GM12878 (cell line): ENCODE results near the gene ABHD15. TPM values are rescaled to one million over a fixed set of nuclear protein-coding genes. Genes with fewer than 3 reads are reported as not detected.

ENCODE experiments used
- ATAC-seq: fragments of 200-7000 bp; cut with Tn5 transposase; 3 replicates; pipeline ENCODE4 v1.9.1; 2020; ENCODE audit warnings: mild to moderate bottlenecking, moderate library complexity
- BruUV-seq: library from RNA; stranded (reverse); fragments of 400-500 nt; replicated peaks from 2 replicates; lab custom pipeline; 2021; lab: Mats Ljungman, UMichigan
- CTCF ChIA-PET: fragments of 300-600 bp; sonication (Branson Sonifier 250); formaldehyde crosslinking; extraction: SDS; loops from one replicate; lab custom pipeline; 2021; ENCODE audit warnings: inconsistent platforms; lab: Yijun Ruan, JAX
- POLR2A ChIA-PET: fragments of 350-600 bp; formaldehyde crosslinking; extraction: SDS; loops from one replicate; lab custom pipeline; 2021; ENCODE audit warnings: inconsistent platforms; lab: Charles Lee
- RAD21 ChIA-PET: fragments of 300-600 bp; sonication (Branson Sonifier 250); formaldehyde crosslinking; loops from one replicate; lab custom pipeline; 2023; ENCODE audit warnings: antibody characterized with exemption; ENCODE audit not compliant: unreplicated experiment; lab: Charles Lee
- SMC1A ChIA-PET: fragments of 300-600 bp; sonication (Branson Sonifier 250); formaldehyde crosslinking; loops from one replicate; lab custom pipeline; 2023; ENCODE audit not compliant: unreplicated experiment, uncharacterized antibody; lab: Charles Lee
- DNase-seq: peaks from one replicate; pipeline ENCODE4 v3.0.0-alpha.2; 2011; ENCODE audit warnings: low read depth, low spot score
- FAIRE-seq: peaks from 3 replicates; lab custom pipeline; 2011; peaks lifted over from hg19 to GRCh38; lab: Jason Lieb, UNC
- H2AFZ ChIP-seq: 2 replicates; pipeline ENCODE4 v1.6.0; 2011; ENCODE audit warnings: low read depth, low read length, control low read depth; ENCODE audit not compliant: control insufficient read depth
- H3K27ac ChIP-seq: 2 replicates; pipeline ENCODE4 v1.5.1; 2011; ENCODE audit warnings: control low read depth; ENCODE audit not compliant: control insufficient read depth, insufficient read depth
- H3K27me3 ChIP-seq, 2 experiments: replicated peaks in 1 of 2; 2 replicates each; pipeline versions ENCODE4 v1.6.0 to v1.6.1; 2011; ENCODE audit warnings: low read length in 1 of 2; ENCODE audit not compliant: control insufficient read depth in 2 of 2, insufficient read depth in 2 of 2
- H3K36me3 ChIP-seq, 2 experiments: 2 replicates each; pipeline ENCODE4 v1.5.1; 2011; ENCODE audit warnings: low read length in 1 of 2; ENCODE audit not compliant: control insufficient read depth in 2 of 2, insufficient read depth in 2 of 2
- H3K4me1 ChIP-seq: 2 replicates; pipeline ENCODE4 v1.6.1; 2011; ENCODE audit warnings: mild to moderate bottlenecking, low read length, moderate library complexity, mixed read lengths; ENCODE audit not compliant: control insufficient read depth, insufficient read depth
- H3K4me2 ChIP-seq: 2 replicates; pipeline ENCODE4 v1.6.0; 2011; ENCODE audit warnings: control low read depth; ENCODE audit not compliant: control insufficient read depth, insufficient read depth
- H3K4me3 ChIP-seq: fragments of 200-600 bp; sonication (generic); 2 replicates; pipeline ENCODE4 v1.5.1; 2016
- H3K79me2 ChIP-seq: 2 replicates; pipeline ENCODE4 v1.6.0; 2011; ENCODE audit warnings: low read length; ENCODE audit not compliant: control insufficient read depth, insufficient read depth
- H3K9ac ChIP-seq: 2 replicates; pipeline ENCODE4 v1.8.0; 2011; ENCODE audit warnings: low read length, control low read depth, mixed read lengths; ENCODE audit not compliant: control insufficient read depth, insufficient read depth
- H3K9me3 ChIP-seq: replicated peaks from 3 replicates; pipeline ENCODE4 v1.5.1; 2011; ENCODE audit warnings: mild to moderate bottlenecking, low read length; ENCODE audit not compliant: control insufficient read depth, insufficient read depth
- H4K20me1 ChIP-seq: 2 replicates; pipeline ENCODE4 v1.6.0; 2011; ENCODE audit not compliant: control insufficient read depth, insufficient read depth
- CHD1 ChIP-seq: IDR thresholded peaks from 2 replicates; pipeline ENCODE4 v1.6.1; 2012; ENCODE audit warnings: low read depth, low read length, improper control_type of control experiment
- CREM ChIP-seq: IDR thresholded peaks from 2 replicates; pipeline ENCODE4 v1.6.1; 2014; ENCODE audit warnings: antibody characterized with exemption, low read depth
- NBN ChIP-seq: fragments of 450-650 bp; IDR thresholded peaks from 2 replicates; pipeline ENCODE4 v1.6.1; 2016
- RUNX3 ChIP-seq: IDR thresholded peaks from 2 replicates; pipeline ENCODE4 v1.6.1; 2012; ENCODE audit warnings: low read length, inconsistent platforms
- SIX5 ChIP-seq: IDR thresholded peaks from 2 replicates; pipeline ENCODE4 v1.6.1; 2011; ENCODE audit warnings: mild to moderate bottlenecking, low read depth, low read length, moderate library complexity; ENCODE audit not compliant: severe bottlenecking
- STAT3 ChIP-seq: IDR thresholded peaks from 2 replicates; pipeline ENCODE4 v1.6.1; 2011; ENCODE audit warnings: low read depth, low read length, improper control_type of control experiment
- TARDBP ChIP-seq: IDR thresholded peaks from 2 replicates; pipeline ENCODE4 v1.6.1; 2016; ENCODE audit warnings: borderline replicate concordance
- ZBTB11 ChIP-seq: fragments of 450-650 bp; formaldehyde crosslinking; IDR thresholded peaks from 2 replicates; pipeline ENCODE4 v1.5.0; 2022; ENCODE audit warnings: mild to moderate bottlenecking, missing genetic modification characterization
- ZNF207 ChIP-seq: fragments of 450-650 bp; IDR thresholded peaks from 2 replicates; pipeline ENCODE4 v1.6.1; 2014; ENCODE audit warnings: antibody characterized with exemption, mild to moderate bottlenecking, borderline replicate concordance
- ZNF592 ChIP-seq: fragments of 450-650 bp; IDR thresholded peaks from 2 replicates; pipeline ENCODE4 v1.6.1; 2017; ENCODE audit warnings: mild to moderate bottlenecking, moderate library complexity
- WGBS: methylation state at CpG from one replicate; pipeline ENCODE4 v1.1.6; 2016; ENCODE audit warnings: low lambda C conversion rate; ENCODE audit not compliant: insufficient replicate concordance, insufficient coverage; ENCODE audit errors: missing lambda C conversion rate; 5-methylcytosine and 5-hydroxymethylcytosine counted together
- in situ Hi-C: fragments of 300-500 bp; cut with MboI; formaldehyde crosslinking; loops from 9 replicates; pipeline ENCODE4 v1.14.3; 2018; ENCODE audit warnings: mixed read lengths
- intact Hi-C: fragments of 100-400 bp; cut with micrococcal nuclease; formaldehyde crosslinking; loops from one replicate; pipeline ENCODE4 v1.14.2; 2022; ENCODE audit not compliant: unreplicated experiment
- polyA plus RNA-seq, 11 experiments: library from polyadenylated mRNA; depleted of rRNA in 4 of 11; unstranded in 6 of 11; stranded (reverse) in 5 of 11; fragments of >200 nt; fragmentation: Nextera tagmentation in 4 of 11; fragmentation: Illumina TruSeq in 1 of 11; extraction: Ambion mirVana in 4 of 11; extraction: Trizol in 1 of 11; gene quantifications; 1 replicate in 1 of 11; 2 replicates in 10 of 11; pipeline versions ENCODE4 v1.2.1 to v1.2.3, GENCODE V29; 2011 to 2016; ENCODE audit warnings: inconsistent platforms in 2 of 11, missing spikeins in 2 of 11, low read depth in 1 of 11
- total RNA-seq, 4 experiments: library from RNA; depleted of rRNA in 3 of 4; stranded (reverse); fragments of >200 nt in 3 of 4; fragmentation: Illumina TruSeq in 1 of 4; extraction: Trizol in 1 of 4; gene quantifications; 2 replicates each; pipeline versions ENCODE4 v1.2.1 to v1.2.3, GENCODE V29; 2013 to 2021

ABHD15 gene
- total and polyA plus RNA-seq, 10 of the 15 experiments (the other 5 are each of a cell fraction or from before 2014, with no cell fraction given): 2.1 to 9.2 (median 4.9) TPM

- RAD21 ChIA-PET: interaction anchor here (0.8 to 2.0 kb wide), 6 partner anchors 18 to 343 kb away, joined by 3 to 11 read pairs (median 4); no protein-coding TSS in a partner anchor
- TF ChIP-seq NBN (0 out of 2 replicates have a peak, but pooled peaks have one; percentile 22), TARDBP (no peak), ZNF592 (no peak), STAT3 (no peak), SIX5 (no peak), RUNX3 (peak; percentile 43; the same call in 1 of the 2 replicates), ZBTB11 (CRISPR knock-in tag) (no peak), CHD1 (no peak), CREM (no peak), ZNF207 (0 out of 2 replicates have a peak, but pooled peaks have one; percentile 40)
These were observed 21.9 kb upstream of the ABHD15 start for GRCh38 chr17:29588562-29589411.

More at GRCh38 chr17:29588562-29589411, 21.9 kb upstream of the ABHD15 start:
- Histone ChIP-seq H4K20me1 (no peaks in the 10 kb centered on the region), H3K79me2 (peaks cover 33% of the 10 kb centered on the region), H3K27me3 (no peaks in the 10 kb centered on the region; a peak in 1 of 4 replicates), H3K36me3 (no peaks in the 10 kb centered on the region; a peak in 1 of 4 replicates), H3K4me2 (peak overlapping the region; percentile 89), H3K9ac (peak overlapping the region; percentile 78), H3K4me3 (peak overlapping the region; percentile 94), H3K9me3 (no peaks in the 10 kb centered on the region), H3K27ac (peak overlapping the region; percentile 58), H3K4me1 (peaks cover 51% of the 10 kb centered on the region), H2AFZ (peak overlapping the region; percentile 52)
- CTCF ChIA-PET: interaction anchor here (1.1 to 6.7 kb wide), 8 partner anchors 8 to 342 kb away, joined by 3 to 82 read pairs (median 6); no protein-coding TSS in a partner anchor
- BruUV-seq: no TSS peak
- FAIRE-seq (peak; percentile 35), ATAC-seq (peak; percentile 3), DNase-seq (no peak)
- WGBS: under 1% methylated on average over 59 of the region's 72 CpGs
- intact Hi-C loops: no loop called here
- SMC1A ChIA-PET: interaction anchor here (1.1 to 2.9 kb wide), 3 partner anchors 20 to 29 kb away, joined by 3 to 15 read pairs (median 7); no protein-coding TSS in a partner anchor
- in situ Hi-C loops: no loop called here
- POLR2A ChIA-PET: interaction anchor here (0.9 to 3.1 kb wide), 4 partner anchors 10 to 28 kb away, joined by 3 to 9 read pairs (median 4); no protein-coding TSS in a partner anchor
